ENCODE results near the gene ADGRG6.
A peak's percentile ranks its signal among the peaks of the same experiment; 100 is the strongest.
"Not testable (repeated sequence)": the region's sequence is repeated elsewhere in the genome, so short reads cannot be mapped to it uniquely, and the experiment has no call there.

The ADGRG6 gene

GRCh38 chr6:142409794-142410193 lies 108.0 kb downstream of the ADGRG6 start:
- no peak for DNase-seq (ENCODE audit: low read depth)

- DNase-seq (ENCODE audit: low read depth), result no peak
Measured at GRCh38 chr6:142411145-142411544, 109.3 kb downstream of the ADGRG6 start.

- no peak for DNase-seq (ENCODE audit: low read depth)
Measured at GRCh38 chr6:142412241-142412640, 110.4 kb downstream of the ADGRG6 start.

- no peak for DNase-seq (ENCODE audit: low read depth)
Measured at GRCh38 chr6:142412658-142413057, 110.9 kb downstream of the ADGRG6 start.

GRCh38 chr6:142413111-142413510 lies 111.3 kb downstream of the ADGRG6 start:
- DNase-seq (ENCODE audit: low read depth), result no peak

GRCh38 chr6:142414462-142415250 lies 112.8 kb downstream of the ADGRG6 start:
- DNase-seq (ENCODE audit: low read depth), result no peak

- peak; percentile 83 for DNase-seq (ENCODE audit: low read depth)
Measured at GRCh38 chr6:142416179-142416578, 114.4 kb downstream of the ADGRG6 start.

GRCh38 chr6:142416686-142417085 lies 114.9 kb downstream of the ADGRG6 start:
- no peak for DNase-seq (ENCODE audit: low read depth)

- no peak for DNase-seq (ENCODE audit: low read depth)
Measured at GRCh38 chr6:142417331-142417750, 115.5 kb downstream of the ADGRG6 start.

- DNase-seq (ENCODE audit: low read depth), result no peak
Measured at GRCh38 chr6:142419071-142419470, 117.3 kb downstream of the ADGRG6 start.

- DNase-seq (ENCODE audit: low read depth), result no peak
Measured at GRCh38 chr6:142420802-142421201, 119.0 kb downstream of the ADGRG6 start.

- DNase-seq (ENCODE audit: low read depth), result no peak
Measured at GRCh38 chr6:142421285-142422117, 119.7 kb downstream of the ADGRG6 start.

GRCh38 chr6:142426444-142427132 lies 124.8 kb downstream of the ADGRG6 start:
- not testable (repeated sequence) for DNase-seq (ENCODE audit: low read depth)

- DNase-seq (ENCODE audit: low read depth), result not testable (repeated sequence)
Measured at GRCh38 chr6:142428468-142428867, 126.7 kb downstream of the ADGRG6 start.

GRCh38 chr6:142429195-142429594 lies 127.4 kb downstream of the ADGRG6 start:
- no peak for DNase-seq (ENCODE audit: low read depth)

GRCh38 chr6:142433419-142433818 lies 131.6 kb downstream of the ADGRG6 start:
- no peak for DNase-seq (ENCODE audit: low read depth)

GRCh38 chr6:142438898-142439297 lies 137.1 kb downstream of the ADGRG6 start:
- DNase-seq (ENCODE audit: low read depth), result no peak

- no peak for DNase-seq (ENCODE audit: low read depth)
Measured at GRCh38 chr6:142440600-142441293, 138.9 kb downstream of the ADGRG6 start.

GRCh38 chr6:142441716-142442115 lies 139.9 kb downstream of the ADGRG6 start:
- no peak for DNase-seq (ENCODE audit: low read depth)

- no peak for DNase-seq (ENCODE audit: low read depth)
Measured at GRCh38 chr6:142443102-142443501, 141.3 kb downstream of the ADGRG6 start.

GRCh38 chr6:142443532-142443931 lies 141.7 kb downstream of the ADGRG6 start:
- DNase-seq (ENCODE audit: low read depth), result no peak

GRCh38 chr6:142444376-142444775 lies 142.6 kb downstream of the ADGRG6 start:
- DNase-seq (ENCODE audit: low read depth), result no peak

Measured in fibroblast of gingiva (primary cell).